ENCODE data around the gene DIS3L2.
"Not testable (repeated sequence)": the region's sequence is repeated elsewhere in the genome, so short reads cannot be mapped to it uniquely, and the experiment has no call there.

DIS3L2 gene

DNA sequence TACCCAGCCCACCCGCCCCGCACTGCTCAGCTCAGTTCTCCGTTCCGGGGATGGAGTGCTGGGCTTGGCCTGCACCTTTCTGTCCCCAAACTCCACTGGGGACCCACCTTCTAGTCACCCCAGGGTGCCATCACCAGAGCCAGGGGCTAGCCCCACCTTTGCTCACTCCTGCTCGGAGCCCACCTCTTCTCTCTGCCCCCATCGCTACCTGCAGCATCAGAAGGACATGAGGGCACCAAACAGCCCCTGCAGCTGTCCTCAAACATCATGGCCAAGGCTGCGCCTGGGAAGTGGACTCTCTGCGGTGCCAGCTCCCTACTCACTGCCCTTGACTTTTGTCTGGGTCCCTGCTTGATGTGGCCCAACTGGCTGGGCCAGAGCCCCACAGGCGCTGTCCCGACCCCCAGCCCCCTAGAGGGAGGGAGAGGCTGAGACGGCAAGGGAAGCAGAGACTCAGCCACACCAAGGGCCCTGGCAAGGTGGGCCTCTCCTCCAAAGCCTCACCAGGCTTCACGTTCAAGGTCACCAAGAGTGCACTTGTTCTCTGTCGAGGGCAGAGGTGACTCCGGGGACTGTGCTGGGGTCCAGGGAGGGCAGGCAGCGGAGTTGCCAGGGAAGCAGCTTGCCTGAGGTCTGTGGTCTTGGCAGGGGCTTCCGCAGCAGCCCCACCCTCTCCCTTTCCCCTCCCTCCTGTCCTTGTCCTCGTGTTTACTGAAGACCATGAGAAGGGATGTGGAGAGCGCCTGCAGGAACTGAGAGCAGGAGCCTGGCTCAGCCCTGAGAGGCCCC is 403.5 kb downstream of the DIS3L2 start:
- DNase-seq, result not testable (repeated sequence)

DNA sequence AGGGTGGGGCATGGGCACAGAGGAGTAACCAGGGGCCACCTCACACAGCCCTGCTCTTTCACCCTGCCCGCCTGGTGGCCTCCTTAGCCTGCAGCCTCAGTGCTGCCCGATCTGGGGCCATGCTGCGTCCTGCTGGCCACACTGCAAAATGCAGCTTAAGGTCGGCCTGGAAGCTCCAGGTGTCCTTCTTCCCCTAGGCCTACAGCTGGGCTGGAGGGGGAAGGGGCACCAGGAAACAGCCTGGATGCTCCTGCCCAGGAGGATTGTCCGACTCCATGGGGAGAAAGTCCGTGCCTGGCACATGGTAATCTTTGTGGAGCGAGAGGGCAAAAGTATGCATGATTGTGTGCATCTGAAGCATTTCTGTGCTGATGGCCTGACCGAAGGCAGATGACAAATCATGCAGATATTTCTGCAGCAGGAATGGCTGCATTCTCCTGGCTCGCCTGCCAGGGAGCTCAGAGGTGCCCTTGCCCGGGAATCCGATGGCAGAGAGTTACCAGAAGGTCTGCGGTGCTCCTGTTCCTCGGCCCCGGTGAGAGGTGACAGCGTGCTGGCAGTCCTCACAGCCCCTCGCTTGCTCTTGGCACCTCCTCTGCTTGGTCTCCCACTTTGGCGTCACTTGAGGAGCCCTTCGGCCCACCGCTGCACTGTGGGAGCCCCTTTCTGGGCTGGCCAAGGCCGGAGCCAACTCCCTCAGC is 404.3 kb downstream of the DIS3L2 start:
- no peak for DNase-seq

- not testable (repeated sequence) for DNase-seq
These were observed 404.9 kb downstream of the DIS3L2 start for GRCh38 chr2:232366461-232366860.

GRCh38 chr2:232367016-232367415 is 405.5 kb downstream of the DIS3L2 start:
- no peak for DNase-seq

DNA sequence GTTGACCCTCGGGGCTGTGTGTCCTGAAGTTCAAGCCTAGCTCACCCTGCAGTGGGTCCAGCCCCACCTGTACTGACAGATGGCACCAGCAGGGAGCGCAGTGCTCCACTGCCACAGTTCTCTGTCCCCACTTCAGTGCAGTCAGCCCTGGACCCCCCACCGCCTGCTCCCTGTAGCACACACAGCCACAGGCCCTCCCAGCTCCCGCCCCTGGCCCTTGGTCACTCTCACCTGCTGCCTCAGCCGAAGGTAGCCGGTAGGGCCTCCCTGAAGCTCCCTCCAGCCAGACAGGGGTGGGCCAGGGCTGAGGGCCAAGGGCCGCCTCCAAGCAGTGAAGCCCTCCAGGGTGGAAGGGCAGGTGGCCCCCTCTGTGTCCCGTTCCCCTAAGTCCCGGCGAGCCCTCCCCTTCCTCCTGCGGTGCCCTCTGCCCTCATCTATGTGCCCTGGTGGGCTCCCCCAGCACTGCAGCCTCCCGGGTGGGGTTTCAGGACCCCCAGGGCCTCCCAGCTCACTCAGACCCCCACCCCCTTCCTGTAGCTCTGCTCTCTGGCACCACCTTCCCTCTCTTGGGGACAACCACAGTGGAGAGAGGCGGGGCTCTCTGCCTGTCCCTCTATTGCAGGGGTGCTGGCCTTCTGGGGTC is 406.2 kb downstream of the DIS3L2 start:
- no peak for DNase-seq

- no peak for DNase-seq
These were observed 406.8 kb downstream of the DIS3L2 start for GRCh38 chr2:232368311-232368731.

DNA sequence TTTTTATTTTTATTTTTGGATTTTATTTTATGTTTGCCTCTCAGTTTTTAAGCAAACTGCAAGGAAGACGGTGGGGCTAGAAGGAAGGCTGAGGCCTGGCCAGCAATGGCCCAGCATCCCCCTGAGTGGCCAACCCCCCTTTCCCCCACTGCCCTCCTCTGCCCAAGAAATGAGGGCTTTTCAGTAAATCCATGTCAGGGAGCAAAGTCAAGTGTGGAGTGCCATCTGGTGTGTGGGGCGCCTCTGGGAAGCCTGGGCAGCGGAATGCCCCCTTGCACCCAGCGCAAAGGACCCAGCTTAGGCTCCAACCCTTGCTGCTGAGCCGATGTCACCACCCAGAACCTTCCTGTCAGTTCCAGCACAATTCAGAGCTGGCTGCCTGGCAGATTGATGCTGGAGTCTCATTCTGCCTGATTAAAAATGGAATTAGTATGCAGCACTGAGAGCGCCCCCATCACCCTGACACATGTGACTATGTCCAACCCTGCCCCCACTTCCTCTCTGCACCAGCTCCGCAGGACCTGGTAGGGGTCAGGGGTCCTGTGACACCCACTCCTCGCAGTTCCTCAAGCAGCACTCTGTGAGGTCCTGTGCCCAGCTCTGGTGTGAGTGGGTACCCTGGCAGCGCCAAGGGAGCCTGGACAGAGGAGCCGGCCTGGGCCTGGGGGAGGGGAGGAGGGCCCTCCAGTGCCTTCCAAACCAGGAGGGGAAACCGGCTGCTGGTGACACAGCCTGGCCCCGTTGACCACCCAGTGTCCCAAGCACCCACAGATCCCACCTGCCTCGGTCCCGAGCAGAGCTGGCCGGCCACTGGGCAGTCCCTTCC is 407.8 kb downstream of the DIS3L2 start:
- DNase-seq, result no peak

GRCh38 chr2:232370007-232370406 is 408.5 kb downstream of the DIS3L2 start:
- DNase-seq, result not testable (repeated sequence)

DNA sequence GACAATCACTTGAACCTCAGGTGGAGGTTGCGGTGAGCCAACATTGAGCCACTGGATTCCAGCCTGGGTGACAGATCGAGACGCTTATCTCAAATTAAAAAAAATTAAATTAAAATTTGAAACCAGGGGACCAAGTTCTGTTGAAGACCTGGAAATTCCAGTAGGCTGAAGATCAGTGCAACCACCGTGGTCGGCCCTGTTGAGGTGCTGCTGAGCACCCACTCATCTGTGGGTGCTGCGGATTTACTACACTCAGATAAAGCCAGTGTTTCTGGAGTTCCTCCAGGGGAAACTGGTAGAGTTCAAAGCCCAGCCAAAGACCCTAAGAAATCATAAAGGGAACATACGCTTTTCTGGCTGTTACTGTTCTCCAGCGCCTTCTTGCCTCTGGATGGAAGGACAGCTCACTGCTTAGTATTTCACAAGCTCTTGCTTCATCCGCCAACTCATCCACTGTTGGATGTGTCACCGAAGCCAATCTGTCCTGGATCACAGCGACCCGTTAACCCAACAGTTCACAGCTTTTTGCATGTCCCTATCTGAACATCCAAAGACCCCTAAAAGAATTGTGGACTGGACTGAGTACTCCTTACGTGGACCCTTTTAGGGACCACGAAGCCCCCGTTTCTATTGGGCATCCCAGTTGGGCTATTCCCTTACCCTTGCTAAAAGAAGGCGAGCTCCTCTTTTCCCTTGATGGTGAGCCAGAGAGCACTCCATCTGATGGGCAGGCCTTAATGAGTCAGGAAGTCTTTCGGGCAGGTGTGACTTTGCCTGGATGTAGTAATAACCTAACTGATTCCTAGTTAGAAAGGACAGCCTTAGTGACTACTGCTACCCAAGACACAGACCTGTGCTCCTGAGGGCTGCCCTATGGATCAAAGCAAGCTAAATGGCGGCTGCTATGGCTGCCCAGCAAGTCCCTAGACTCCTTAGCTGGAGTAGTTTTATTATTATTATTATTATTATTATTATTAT is 411.0 kb downstream of the DIS3L2 start:
- DNase-seq, result no peak

GRCh38 chr2:232374356-232374755 is 412.8 kb downstream of the DIS3L2 start:
- DNase-seq, result no peak

DNA sequence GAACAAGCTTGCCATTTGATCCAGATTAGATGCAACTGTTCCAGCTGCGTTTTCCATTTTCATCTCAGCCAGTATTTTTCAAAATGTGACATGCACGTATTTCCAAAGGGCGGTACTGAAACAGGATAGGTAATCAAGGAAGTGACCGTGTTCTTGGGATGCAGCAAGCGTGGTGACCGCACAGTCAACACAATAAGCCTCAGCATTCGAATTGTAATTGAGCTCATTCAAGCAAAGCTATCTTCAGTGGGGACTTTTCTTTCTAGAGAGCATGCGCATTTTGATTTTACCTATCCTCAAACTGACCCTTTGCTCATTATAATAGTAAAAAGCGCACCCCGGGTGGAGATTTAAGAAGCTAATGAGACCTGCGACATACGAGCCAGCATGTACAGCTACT is 413.7 kb downstream of the DIS3L2 start:
- DNase-seq, result no peak

GRCh38 chr2:232376260-232376659 is 414.7 kb downstream of the DIS3L2 start:
- no peak for DNase-seq

DNA sequence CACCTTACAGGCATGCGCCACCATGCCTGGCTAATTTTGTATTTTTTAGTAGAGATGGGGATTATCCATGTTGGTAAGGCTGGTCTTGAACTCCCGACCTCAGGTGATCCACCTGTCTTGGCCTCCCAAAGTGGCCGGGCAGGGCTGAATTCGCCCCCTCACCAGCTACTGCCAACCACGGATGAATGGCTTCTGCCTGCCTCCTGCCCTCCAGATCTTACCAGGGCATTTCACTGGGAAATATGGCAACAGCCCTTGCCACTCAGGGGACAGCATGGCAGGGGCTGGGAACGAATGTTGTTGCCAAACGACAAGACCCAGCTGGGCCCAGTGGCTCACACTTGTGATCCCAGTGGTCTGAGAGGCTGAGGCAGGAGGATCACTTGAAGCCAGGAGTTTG is 415.2 kb downstream of the DIS3L2 start:
- no peak for DNase-seq

- DNase-seq, result no peak
These were observed 415.8 kb downstream of the DIS3L2 start for GRCh38 chr2:232377319-232377718.

DNA sequence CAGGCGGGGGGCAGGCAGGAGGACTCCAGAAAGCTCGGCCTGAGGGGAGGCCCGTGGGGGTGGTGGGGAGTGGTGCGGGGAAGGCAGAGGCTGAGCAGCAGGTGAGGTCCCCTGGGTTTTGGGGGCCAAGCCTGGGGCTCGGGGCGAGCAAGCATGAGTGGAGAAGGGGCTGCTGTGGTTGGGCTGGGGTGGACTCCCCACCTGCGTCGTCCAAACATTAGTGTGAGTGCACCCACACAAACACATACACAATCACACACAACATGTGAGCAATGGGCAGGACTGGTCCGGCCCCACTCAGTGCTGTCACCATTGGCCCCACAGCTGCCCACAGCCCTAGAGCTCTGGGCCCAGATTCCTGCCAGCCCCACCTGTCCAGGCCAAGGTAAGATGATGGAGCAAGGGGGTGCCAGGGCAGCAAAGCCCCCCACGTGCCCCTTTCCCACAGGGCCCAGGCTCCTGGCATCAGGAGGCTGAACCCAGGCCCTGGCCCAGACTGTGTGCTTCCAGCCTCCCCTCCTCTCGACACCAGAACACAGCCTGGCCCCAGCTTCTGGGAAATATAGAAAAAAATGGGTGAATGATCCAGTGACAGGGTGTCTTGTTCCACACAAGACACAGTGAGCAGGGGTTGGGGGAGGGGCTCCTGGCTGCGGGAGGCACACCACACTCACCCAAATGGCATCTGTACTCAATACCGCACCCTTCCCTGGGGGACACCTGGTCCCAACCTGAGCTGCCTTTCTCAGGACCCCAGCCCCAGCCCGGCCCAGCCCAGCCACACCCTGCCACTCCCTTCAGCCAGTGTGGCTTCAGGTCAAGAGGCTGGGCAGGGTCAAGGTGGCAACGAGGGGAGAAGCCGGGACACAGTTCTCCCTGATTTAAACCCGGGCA is 416.6 kb downstream of the DIS3L2 start:
- no peak for DNase-seq

DNA sequence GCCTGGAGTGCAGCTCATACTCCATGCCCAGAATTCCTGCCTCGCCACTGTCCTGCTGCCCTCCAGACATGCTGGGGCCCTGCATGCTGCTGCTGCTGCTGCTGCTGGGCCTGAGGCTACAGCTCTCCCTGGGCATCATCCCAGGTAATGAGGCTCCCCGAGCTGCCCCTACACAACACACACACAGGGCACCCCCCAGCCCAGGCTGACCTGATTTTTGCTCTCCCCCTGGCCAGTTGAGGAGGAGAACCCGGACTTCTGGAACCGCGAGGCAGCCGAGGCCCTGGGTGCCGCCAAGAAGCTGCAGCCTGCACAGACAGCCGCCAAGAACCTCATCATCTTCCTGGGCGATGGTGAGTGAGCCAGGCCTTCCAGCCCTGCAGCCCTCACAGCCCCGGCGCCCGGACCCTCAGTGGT is 417.2 kb downstream of the DIS3L2 start, which contains the start of gene ALPP:
ALPP (plus strand) TSS at position 17 of the 417 bp plus-strand sequence; CDS start at position 69, 52 bp downstream.
- DNase-seq, result not testable (repeated sequence)

- DNase-seq, result not testable (repeated sequence)
These were observed 418.4 kb downstream of the DIS3L2 start for GRCh38 chr2:232379610-232380590.

All from hypothalamus (tissue), 51 donors.